GM18861 (cell line): ENCODE data around the gene ALDH1A3.

Experiments
- ATAC-seq: cut with Tn5 transposase; IDR thresholded peaks from one replicate; pipeline ENCODE4 v1.9.1; 2021; ENCODE audit not compliant: unreplicated experiment

The ALDH1A3 gene

DNA sequence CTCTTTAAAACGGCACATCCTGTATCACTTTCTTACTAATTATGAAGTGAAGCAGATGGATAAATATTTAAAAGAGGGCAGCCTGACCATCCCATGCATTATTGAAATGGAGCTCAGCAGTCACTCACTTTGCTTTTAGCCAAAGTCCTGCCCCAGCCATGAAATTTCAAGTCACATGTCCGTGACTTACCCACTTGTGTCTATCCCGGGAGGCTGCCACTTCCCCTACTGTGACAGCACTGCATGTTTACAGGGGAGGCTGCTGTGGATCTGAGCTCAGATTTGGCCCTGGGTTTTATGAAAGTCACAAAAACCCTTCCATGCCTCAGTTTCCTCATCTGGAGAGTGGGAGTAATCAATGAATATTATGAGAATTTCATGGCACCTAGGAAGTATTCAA, 21.7 kb downstream of the ALDH1A3 start:
- ATAC-seq, result no peak

GRCh38 chr15:100901702-100902435, 22.2 kb downstream of the ALDH1A3 start:
- no peak for ATAC-seq

DNA sequence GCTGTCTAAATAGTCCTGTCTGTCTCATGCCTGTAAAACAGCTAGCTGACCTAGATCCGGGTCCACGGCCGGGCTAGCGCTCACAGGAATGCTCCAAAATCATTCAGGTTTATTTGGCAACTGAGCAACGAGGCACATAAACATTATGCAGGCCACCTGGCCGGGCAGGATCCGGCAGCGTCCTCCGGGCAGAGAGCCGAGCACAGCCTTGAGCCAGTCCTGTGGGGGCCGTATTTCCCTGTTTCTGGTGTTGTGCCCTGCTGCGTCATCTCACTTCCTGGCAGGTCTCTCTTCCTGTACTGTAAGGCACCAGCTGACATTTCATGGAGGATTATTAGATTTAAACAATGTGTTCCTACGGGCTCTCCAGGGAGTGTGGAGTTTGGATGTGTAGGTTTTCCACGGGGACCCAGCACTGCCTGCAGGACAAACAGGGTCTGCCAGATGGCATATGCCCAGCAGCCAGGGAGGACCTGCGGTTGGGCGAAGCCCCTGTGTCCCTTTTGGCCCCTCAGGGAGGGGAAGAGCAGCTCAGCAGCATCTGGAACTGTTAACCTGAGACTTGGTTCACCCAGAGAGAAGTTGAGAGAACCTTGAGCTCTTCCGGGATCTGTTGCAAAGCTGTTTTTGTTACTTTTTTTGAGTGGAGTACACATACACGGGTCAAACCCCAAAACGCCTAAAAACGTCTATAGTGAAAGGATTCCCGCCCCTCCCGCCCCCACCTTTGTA, 23.0 kb downstream of the ALDH1A3 start:
- ATAC-seq, result no peak

DNA sequence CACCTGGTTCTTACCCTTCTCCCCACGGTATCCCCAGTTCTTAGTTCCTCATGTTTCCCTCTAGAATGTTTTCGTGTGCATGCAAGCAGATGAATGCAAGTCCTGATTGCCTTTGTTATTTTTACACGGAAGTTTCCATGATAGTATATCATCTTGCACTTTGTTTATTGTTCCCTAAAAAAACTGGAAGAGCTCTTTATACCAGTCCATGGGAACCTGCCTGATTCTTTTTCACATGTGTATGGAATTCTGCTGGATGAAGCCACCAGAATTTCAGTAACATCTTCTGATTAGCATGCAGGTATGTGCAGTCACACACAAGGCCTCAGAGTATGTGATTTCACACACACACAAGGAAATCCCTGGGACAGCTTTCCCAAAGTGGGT, 23.5 kb downstream of the ALDH1A3 start:
- no peak for ATAC-seq

DNA sequence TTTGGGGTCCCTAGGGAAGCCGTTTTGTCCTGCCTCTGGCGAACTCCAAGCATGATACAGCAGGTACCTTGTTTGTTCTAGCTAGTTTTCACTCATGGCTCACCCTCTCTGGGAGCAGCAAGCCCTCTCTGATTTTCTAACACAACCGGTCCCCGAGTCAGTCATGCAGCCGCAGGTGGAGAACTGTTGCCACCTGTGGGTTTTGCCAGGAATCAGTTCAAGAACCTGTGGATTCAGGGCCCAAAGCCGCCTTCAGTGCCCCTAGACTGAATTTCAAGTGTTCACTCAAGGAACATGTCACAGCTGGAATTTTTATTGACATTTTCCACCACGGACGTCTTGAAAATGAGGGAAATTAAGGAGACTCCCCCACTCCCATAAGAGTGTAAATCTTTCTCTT, 26.2 kb downstream of the ALDH1A3 start:
- no peak for ATAC-seq

GRCh38 chr15:100908466-100908865, 28.8 kb downstream of the ALDH1A3 start:
- no peak for ATAC-seq

DNA sequence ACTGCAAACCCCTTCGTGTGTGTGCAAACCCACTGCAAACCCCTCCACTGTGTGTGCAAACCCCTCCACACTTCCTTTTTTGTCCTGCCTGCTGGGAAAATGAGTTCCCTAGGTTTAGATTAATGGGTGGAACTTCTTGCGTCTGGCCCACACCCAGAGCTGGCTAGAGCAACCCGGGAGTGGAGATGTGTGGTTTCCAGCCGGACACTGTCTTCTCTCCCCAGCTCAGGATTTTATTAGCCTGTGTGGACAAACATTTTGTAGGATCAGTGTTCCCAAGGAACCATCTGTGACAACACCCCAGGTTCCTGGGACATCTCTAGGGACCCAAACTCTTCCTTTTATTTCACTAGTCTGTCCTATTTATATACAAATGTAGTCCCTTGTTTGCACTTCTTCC, 29.9 kb downstream of the ALDH1A3 start:
- no peak for ATAC-seq

GRCh38 chr15:100909989-100910955, 30.6 kb downstream of the ALDH1A3 start:
- ATAC-seq, result no peak

DNA sequence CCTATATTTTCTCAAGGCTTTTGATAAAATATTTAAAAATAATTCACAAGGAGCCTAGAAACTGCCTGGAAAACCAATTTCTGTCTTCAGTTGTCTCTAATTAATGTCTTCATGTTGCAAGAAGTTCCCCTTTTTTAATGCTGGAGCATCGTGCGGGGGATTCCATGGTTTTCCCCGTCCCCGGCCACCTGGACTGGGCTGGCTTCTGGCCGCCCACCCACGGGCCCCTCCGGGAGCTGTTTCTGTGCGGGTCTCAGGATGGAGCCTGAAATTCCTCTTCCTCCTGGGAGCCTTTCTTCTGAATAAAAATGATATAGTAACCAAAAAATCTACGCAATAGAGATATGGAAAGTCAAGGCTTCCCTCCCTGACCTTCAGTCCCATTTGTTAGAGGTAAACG, 31.5 kb downstream of the ALDH1A3 start:
- ATAC-seq, result no peak

DNA sequence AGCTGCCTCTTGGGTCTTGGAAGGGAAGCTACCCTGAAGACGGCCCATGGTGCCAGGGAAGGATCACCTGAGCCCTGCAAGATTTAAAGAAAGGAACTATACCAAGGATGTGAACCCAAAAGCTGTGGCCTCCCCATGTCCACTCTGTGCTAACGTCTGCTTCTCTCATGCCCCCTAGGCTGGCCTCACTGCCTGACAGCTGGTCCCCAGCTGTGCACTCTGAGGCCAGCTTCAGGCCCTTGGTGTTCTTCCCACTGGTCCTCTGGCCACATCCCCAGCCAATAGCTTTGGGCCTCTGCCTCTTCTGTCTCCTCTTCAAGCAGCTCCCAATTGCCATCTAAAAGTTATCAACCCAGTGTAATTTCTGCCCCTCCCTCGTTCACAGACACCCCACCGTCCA, 34.3 kb downstream of the ALDH1A3 start:
- no peak for ATAC-seq

DNA sequence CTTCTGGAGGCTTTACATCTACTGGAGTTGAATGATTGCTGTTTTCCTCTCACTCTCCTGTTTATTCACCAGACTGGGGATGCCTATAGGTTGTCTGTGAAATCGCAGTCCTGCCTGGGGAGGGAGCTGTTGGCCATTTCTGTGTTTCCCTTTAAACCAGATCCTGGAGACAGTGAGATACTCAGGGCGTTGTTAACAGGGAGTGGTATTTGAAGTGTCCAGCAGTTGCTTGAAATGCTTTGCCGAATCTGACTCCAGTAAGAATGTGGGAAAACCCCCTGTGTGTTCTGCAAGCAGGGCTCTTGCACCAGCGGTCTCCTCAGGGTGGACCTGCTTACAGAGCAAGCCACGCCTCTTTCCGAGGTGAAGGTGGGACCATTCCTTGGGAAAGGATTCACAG, 35.2 kb downstream of the ALDH1A3 start:
- no peak for ATAC-seq

- peak; percentile 62 for ATAC-seq
Observed at GRCh38 chr15:100918034-100918689, 38.5 kb downstream of the ALDH1A3 start.

DNA sequence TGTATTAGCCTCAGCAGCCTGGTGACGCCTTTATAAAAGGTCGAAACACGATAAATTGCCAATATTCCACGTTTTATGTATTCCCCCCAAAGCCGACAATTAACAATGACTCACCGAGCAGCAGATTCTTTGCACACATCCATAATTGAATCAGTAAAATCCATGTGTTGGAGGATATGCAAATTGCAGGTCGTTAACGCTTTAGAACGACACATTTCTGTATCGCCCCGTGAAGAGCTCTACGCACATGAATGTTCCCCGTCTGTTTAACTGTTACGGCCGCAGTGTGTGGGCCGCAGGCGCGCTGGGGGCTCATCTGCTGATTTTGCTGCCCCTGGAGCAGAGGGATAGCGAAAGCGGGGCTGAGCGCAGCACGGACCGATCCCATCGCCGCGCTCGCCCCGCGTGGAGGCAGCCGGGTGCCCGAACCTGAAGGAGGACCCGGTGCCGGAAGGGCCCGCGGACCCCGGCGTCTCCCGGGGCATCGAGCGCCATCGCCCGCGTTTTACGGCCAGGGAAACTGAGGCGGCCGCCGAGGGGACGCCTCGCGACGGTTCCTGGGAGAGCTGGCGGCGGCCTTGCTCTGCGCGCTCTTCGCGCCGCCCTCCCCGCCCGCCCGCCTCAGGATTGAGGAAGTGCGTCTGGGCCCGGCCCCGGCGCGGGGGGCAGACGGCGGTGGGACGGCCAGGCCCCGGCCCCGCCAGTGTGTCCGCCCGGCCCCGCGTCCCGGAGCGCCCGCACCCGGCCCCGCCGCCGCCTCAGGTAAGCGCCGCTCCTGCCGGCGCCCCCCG, 39.3 kb downstream of the ALDH1A3 start, which contains the start of gene LRRK1:
Gene LRRK1 (plus strand): TSS at position 668 of the 791 bp plus-strand sequence. CDS start 5,276 bp downstream, outside the sequence.
- ATAC-seq, result no peak

DNA sequence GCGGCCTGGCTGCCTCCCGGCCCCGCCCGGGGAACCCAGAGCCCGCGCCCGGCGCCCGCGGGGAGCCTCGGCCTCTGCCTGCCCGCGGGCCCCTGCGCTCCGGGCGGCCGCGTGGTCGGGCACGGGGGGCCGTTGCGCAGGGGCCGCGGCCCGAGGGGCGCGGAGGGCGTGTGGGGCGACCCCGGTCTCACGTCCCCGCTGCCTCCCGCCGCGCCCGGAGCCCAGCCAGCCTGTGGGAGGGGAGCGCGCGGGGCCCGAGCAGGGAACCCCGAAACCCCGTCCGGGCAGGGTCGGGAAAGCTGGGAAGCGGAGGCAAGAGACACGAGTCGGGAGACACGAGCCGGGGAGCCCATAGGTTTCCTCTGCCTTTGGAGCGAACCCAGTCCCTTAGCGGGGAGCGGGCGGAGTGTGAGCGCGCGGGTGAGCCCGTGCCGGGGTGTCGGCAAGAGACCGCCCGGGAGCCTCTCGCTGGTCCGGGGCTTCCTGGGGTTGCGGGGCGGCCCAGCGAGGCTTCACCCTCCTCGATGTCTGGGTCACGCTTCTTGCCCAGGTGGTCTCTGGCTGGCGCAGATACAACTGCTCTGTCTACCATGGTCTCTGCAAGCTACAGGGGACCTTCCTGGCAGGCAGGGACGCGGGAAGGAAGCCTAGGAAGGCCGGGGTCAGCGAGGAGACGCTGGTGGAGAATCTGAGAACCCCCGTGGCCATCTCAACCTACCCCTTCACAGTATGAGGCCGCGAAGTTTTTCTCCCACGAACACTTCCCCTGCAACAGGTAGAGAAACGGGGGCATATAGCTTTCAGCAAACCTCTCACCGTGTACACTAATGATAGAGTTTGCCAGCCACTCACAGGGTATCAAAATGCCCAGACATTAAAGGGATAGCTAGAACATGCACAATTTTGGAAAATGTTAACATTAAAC, 40.1 kb downstream of the ALDH1A3 start:
- ATAC-seq, result no peak

DNA sequence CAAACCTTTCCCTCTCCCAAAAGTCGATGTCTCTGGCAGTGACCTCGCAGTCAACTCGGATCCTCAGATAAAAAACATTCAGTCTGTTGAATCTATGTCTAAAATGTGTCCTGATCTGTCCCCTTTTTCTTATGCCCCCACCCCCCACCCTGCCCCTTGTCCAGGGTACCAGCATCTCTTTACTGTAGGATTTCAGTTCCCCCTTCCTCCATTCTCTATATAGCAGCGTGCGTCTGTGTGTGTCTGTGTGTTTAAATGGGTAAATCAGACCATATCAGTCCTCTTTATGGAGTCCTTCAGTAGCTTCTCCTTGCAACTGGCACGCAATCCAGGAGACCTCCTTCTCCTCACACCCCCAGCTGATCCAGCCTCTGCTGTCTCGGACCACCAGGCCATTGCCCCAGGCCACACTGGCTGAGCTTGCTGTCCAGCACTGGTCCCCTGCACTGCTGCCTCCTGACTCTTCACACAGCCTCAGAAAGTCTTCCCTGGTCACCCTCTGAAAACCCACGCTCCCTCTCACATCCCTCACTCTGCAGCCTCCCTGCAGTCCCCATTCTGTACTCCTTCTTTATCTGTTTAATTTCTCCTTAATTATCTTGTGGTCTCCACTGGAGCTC, 41.0 kb downstream of the ALDH1A3 start:
- ATAC-seq, result no peak

- ATAC-seq, result no peak
Observed at GRCh38 chr15:100922192-100923040, 42.8 kb downstream of the ALDH1A3 start.

GRCh38 chr15:100923076-100923475, 43.4 kb downstream of the ALDH1A3 start:
- no peak for ATAC-seq

- no peak for ATAC-seq
Observed at GRCh38 chr15:100923902-100924301, 44.3 kb downstream of the ALDH1A3 start.
